Calu3 (cell line): ENCODE results near the gene SLC8A1. TPM values are rescaled to one million over a fixed set of nuclear protein-coding genes. Genes with fewer than 3 reads are reported as not detected.

Experiments used
- BruUV-seq: library from RNA; stranded (reverse); fragments of 400-500 nt; replicated peaks from 2 replicates; lab custom pipeline; 2021; lab: Mats Ljungman, UMichigan
- CTCF ChIA-PET: fragments of 300-600 bp; sonication (Branson Sonifier 250); formaldehyde crosslinking; loops from one replicate; lab custom pipeline; 2022; ENCODE audit warnings: antibody characterized with exemption; lab: Charles Lee
- DNase-seq: peaks from one replicate; pipeline ENCODE4 v3.0.0; 2022
- H3K27ac Mint-ChIP-seq: one replicate; pipeline ENCODE4 v1.8.0; 2022; ENCODE audit warnings: mixed read lengths; ENCODE audit not compliant: unreplicated experiment
- H3K27me3 Mint-ChIP-seq: one replicate; pipeline ENCODE4 v1.8.0; 2022; ENCODE audit warnings: mixed read lengths; ENCODE audit not compliant: unreplicated experiment
- H3K36me3 Mint-ChIP-seq: one replicate; pipeline ENCODE4 v1.8.0; 2022; ENCODE audit warnings: mild to moderate bottlenecking, moderate library complexity, mixed read lengths; ENCODE audit not compliant: insufficient read depth, unreplicated experiment
- H3K4me1 Mint-ChIP-seq: one replicate; pipeline ENCODE4 v1.8.0; 2022; ENCODE audit warnings: mild to moderate bottlenecking, low read depth, mixed read lengths; ENCODE audit not compliant: unreplicated experiment
- H3K4me3 Mint-ChIP-seq: one replicate; pipeline ENCODE4 v1.8.0; 2022; ENCODE audit warnings: mild to moderate bottlenecking, low read depth, moderate library complexity, mixed read lengths; ENCODE audit not compliant: unreplicated experiment
- H3K9me3 Mint-ChIP-seq: one replicate; pipeline ENCODE4 v1.8.0; 2022; ENCODE audit warnings: low read depth, mixed read lengths; ENCODE audit not compliant: unreplicated experiment
- CTCF ChIP-seq: fragments of 200-600 bp; IDR thresholded peaks from one replicate; pipeline ENCODE4 v1.8.0; 2022; ENCODE audit warnings: antibody characterized with exemption; ENCODE audit not compliant: unreplicated experiment
- intact Hi-C: fragments of 100-400 bp; cut with micrococcal nuclease; formaldehyde crosslinking; loops from one replicate; pipeline ENCODE4 v1.10.0; 2022; ENCODE audit not compliant: unreplicated experiment
- total RNA-seq: library from RNA; stranded (reverse); gene quantifications from 2 replicates; pipeline ENCODE4 v1.2.3, GENCODE V29; 2022

Gene SLC8A1
- total RNA-seq, 1 experiment from 2014 or later, result 0.05 TPM

GRCh38 chr2:40304340-40304739 is 147.6 kb downstream of the SLC8A1 start:
- TF ChIP-seq CTCF, result no peak
- H3K4me3 Mint-ChIP-seq, result no peak overlapping the region
- no peaks in the 10 kb centered on the region for H3K27me3 Mint-ChIP-seq
- BruUV-seq, result no TSS peak
- H3K9me3 Mint-ChIP-seq, result peaks cover 2% of the 10 kb centered on the region
- H3K36me3 Mint-ChIP-seq, result no peaks in the 10 kb centered on the region
- no peak overlapping the region for H3K27ac Mint-ChIP-seq
- intact Hi-C loops, result no loop called here
- H3K4me1 Mint-ChIP-seq, result no peaks in the 10 kb centered on the region
- no peak for DNase-seq
- CTCF ChIA-PET, result no interaction called here

GRCh38 chr2:40303746-40304145 is 148.1 kb downstream of the SLC8A1 start:
- no peak for DNase-seq
- peaks cover 2% of the 10 kb centered on the region for H3K9me3 Mint-ChIP-seq
- H3K27ac Mint-ChIP-seq, result no peak overlapping the region
- no peaks in the 10 kb centered on the region for H3K36me3 Mint-ChIP-seq
- H3K4me1 Mint-ChIP-seq, result no peaks in the 10 kb centered on the region
- TF ChIP-seq CTCF, result no peak
- CTCF ChIA-PET, result no interaction called here
- intact Hi-C loops, result no loop called here
- no peaks in the 10 kb centered on the region for H3K27me3 Mint-ChIP-seq
- no TSS peak for BruUV-seq
- H3K4me3 Mint-ChIP-seq, result no peak overlapping the region

- H3K27ac Mint-ChIP-seq, result no peak overlapping the region
- no peak overlapping the region for H3K4me3 Mint-ChIP-seq
- H3K4me1 Mint-ChIP-seq, result no peaks in the 10 kb centered on the region
- no peaks in the 10 kb centered on the region for H3K36me3 Mint-ChIP-seq
- CTCF ChIA-PET, result no interaction called here
- intact Hi-C loops, result no loop called here
- no peak for DNase-seq
- peaks cover 2% of the 10 kb centered on the region for H3K9me3 Mint-ChIP-seq
- no peaks in the 10 kb centered on the region for H3K27me3 Mint-ChIP-seq
- no TSS peak for BruUV-seq
- TF ChIP-seq CTCF, result no peak
These were observed 149.1 kb downstream of the SLC8A1 start for GRCh38 chr2:40302751-40303325.

GRCh38 chr2:40300391-40300790 is 151.5 kb downstream of the SLC8A1 start:
- no peaks in the 10 kb centered on the region for H3K36me3 Mint-ChIP-seq
- H3K4me1 Mint-ChIP-seq, result no peaks in the 10 kb centered on the region
- H3K4me3 Mint-ChIP-seq, result no peak overlapping the region
- no peak overlapping the region for H3K27ac Mint-ChIP-seq
- no peaks in the 10 kb centered on the region for H3K27me3 Mint-ChIP-seq
- no peak for TF ChIP-seq CTCF
- intact Hi-C loops, result no loop called here
- CTCF ChIA-PET, result interaction anchor here (0.6 kb wide), 1 partner anchor 453 kb away, joined by 5 read pairs; no protein-coding TSS in a partner anchor
- no peak for DNase-seq
- H3K9me3 Mint-ChIP-seq, result peaks cover 2% of the 10 kb centered on the region
- BruUV-seq, result no TSS peak
